ENCODE data around the gene GZMM.

The GZMM gene

DNA sequence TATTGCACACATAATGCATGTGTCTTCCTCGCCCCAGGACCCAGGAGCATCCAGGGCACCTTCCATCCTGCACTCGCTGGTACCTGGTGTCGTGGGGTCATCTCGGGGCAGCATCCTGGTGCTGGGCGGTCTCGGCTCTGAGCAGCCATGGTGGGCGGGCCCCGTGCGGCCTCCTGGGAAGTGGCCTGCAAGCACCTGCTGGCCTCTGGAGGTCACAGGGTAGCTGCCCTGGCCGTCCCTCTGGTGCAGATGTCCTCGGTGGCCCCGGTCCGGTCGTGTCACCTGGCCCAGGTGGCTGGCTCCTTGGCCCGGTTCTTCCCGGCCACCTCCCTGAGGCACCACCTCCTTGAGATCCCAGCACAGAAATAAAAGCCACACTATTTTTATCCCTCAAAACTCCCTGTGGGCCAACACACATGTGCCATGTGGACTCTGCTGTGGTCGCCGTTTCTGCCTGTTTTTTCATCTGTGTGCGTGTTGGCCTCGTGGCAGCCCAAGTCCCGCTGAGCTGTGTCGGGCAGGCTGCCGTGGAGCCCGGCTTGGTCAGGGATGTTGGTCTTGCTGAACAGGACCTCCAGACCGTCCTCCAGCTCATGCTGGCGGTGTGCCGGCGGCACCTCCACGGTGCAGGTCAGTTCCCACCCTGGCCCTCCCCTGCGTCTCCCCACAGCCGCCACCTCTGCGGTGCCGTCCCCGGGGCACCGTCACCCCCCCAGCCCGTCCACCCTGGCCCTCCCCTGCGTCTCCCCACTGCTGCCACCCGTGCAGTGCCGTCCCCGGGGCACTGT, 5.0 kb upstream of the GZMM start:
- TF ChIP-seq, protein P1, sequence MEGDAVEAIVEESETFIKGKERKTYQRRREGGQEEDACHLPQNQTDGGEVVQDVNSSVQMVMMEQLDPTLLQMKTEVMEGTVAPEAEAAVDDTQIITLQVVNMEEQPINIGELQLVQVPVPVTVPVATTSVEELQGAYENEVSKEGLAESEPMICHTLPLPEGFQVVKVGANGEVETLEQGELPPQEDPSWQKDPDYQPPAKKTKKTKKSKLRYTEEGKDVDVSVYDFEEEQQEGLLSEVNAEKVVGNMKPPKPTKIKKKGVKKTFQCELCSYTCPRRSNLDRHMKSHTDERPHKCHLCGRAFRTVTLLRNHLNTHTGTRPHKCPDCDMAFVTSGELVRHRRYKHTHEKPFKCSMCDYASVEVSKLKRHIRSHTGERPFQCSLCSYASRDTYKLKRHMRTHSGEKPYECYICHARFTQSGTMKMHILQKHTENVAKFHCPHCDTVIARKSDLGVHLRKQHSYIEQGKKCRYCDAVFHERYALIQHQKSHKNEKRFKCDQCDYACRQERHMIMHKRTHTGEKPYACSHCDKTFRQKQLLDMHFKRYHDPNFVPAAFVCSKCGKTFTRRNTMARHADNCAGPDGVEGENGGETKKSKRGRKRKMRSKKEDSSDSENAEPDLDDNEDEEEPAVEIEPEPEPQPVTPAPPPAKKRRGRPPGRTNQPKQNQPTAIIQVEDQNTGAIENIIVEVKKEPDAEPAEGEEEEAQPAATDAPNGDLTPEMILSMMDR (IDR thresholded peaks at IDR 0.05; ENCODE audit: poor library complexity, severe bottlenecking), result no peak
- H3K9me3 ChIP-seq (ENCODE audit: severe bottlenecking), result no peaks in the 10 kb centered on the region
- peaks cover 11% of the 10 kb centered on the region for H3K36me3 ChIP-seq (ENCODE audit: low read depth)

DNA sequence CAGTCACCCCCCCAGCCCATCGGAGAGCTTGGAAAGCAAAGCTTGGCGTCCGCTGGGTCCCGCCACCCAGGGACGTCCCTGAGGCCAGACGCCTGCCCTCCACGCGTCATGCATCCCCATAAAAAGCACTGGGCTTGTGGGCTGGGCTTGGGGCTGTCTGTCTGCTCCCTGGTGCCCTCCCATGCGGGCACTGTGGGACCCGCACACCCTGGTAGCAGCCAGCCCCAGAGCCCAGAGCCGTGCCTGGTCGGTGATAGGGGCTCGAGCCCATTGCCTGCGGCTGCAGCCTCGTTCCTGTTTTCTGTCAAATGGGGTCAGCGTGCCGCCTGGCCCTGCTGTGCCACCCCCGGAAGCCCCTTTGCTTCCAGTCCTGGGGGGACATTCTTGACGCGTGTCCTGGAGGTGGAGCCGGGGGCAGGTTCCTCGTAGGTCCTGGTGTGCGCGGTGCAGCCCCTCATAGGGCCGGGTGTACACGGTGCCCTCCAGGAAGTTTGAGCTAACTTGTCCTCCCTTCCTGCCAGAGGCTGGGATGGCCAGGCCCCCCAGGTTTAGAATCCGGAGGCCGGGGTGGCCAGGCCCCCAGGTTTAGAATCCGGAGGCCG, 4.3 kb upstream of the GZMM start:
- H3K27me3 ChIP-seq (ENCODE audit: insufficient read depth, poor library complexity, severe bottlenecking), result no peaks in the 10 kb centered on the region
- H3K4me1 ChIP-seq (ENCODE audit: insufficient read depth, poor library complexity, severe bottlenecking), result no peaks in the 10 kb centered on the region
- DNase-seq (ENCODE audit: low spot score) (no peak), ATAC-seq (ENCODE audit: low read depth) (no peak)
- H3K27ac ChIP-seq (ENCODE audit: poor library complexity, severe bottlenecking), result no peak overlapping the region
- no peaks in the 10 kb centered on the region for H3K9me3 ChIP-seq (ENCODE audit: severe bottlenecking)
- H3K4me3 ChIP-seq (ENCODE audit: severe bottlenecking), result no peak overlapping the region
- peaks cover 11% of the 10 kb centered on the region for H3K36me3 ChIP-seq (ENCODE audit: low read depth)
- TF ChIP-seq, protein P1 (IDR thresholded peaks at IDR 0.05; ENCODE audit: poor library complexity, severe bottlenecking), result no peak

More for the DNA sequence above, 5.0 kb upstream of the GZMM start:
- Histone ChIP-seq H3K4me3 (ENCODE audit: severe bottlenecking) (no peak overlapping the region), H3K27ac (ENCODE audit: poor library complexity, severe bottlenecking) (no peak overlapping the region), H3K27me3 (ENCODE audit: insufficient read depth, poor library complexity, severe bottlenecking) (no peaks in the 10 kb centered on the region), H3K4me1 (ENCODE audit: insufficient read depth, poor library complexity, severe bottlenecking) (no peaks in the 10 kb centered on the region)
- no peak for DNase-seq (ENCODE audit: low spot score)
- no peak for ATAC-seq (ENCODE audit: low read depth)

DNA sequence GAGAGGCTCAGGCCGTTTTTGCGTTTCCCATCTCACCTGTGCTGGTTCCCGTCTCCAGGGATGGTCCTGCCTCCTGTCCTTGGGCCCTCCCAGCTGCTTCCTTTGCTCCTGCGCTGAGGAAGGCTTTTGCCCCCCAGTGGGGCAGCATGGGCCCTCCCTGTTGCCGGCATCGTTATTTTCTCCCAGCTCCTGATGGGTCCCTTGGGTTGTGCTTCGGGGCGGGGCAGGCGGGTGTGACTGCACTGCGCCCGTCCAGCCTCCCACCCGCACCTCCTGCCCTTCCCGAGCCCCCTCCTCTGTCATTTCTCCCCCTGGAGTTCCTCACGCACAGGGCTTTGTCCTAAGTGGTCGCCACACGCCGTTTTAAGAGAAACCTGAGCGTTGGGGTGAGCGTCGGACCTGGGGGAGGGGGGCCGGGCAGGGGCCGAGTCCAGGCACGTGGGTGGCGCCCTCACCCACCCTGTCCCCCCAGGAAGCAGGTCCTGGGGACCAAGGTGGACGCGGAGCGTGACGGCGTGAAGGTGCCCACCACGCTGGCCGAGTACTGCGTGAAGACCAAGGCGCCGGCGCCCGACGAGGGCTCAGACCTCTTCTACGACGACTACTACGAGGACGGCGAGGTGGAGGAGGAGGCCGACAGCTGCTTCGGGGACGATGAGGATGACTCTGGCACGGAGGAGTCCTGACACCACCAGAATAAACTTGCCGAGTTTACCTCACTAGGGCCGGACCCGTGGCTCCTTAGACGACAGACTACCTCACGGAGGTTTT, 2.8 kb upstream of the GZMM start:
- no peak overlapping the region for H3K4me3 ChIP-seq (ENCODE audit: severe bottlenecking)
- no peaks in the 10 kb centered on the region for H3K4me1 ChIP-seq (ENCODE audit: insufficient read depth, poor library complexity, severe bottlenecking)
- DNase-seq (ENCODE audit: low spot score), result no peak
- H3K9me3 ChIP-seq (ENCODE audit: severe bottlenecking), result no peaks in the 10 kb centered on the region
- H3K36me3 ChIP-seq (ENCODE audit: low read depth), result peaks cover 10% of the 10 kb centered on the region
- no peaks in the 10 kb centered on the region for H3K27me3 ChIP-seq (ENCODE audit: insufficient read depth, poor library complexity, severe bottlenecking)
- no peak for ATAC-seq (ENCODE audit: low read depth)
- H3K27ac ChIP-seq (ENCODE audit: poor library complexity, severe bottlenecking), result no peak overlapping the region
- TF ChIP-seq, protein P1 (IDR thresholded peaks at IDR 0.05; ENCODE audit: poor library complexity, severe bottlenecking), result no peak

DNA sequence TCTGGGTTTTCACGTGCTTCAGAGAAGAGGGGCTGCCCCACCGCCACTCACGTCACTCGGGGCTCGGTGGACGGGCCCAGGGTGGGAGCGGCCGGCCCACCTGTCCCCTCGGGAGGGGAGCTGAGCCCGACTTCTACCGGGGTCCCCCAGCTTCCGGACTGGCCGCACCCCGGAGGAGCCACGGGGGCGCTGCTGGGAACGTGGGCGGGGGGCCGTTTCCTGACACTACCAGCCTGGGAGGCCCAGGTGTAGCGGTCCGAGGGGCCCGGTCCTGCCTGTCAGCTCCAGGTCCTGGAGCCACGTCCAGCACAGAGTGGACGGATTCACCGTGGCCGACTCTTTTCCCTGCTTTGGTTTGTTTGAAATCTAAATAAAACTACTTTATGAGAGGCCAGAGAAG, 2.2 kb upstream of the GZMM start:
- H3K36me3 ChIP-seq (ENCODE audit: low read depth), result peaks cover 4% of the 10 kb centered on the region
- H3K4me3 ChIP-seq (ENCODE audit: severe bottlenecking), result no peak overlapping the region
- DNase-seq (ENCODE audit: low spot score), result no peak
- no peak for ATAC-seq (ENCODE audit: low read depth)
- no peak overlapping the region for H3K27ac ChIP-seq (ENCODE audit: poor library complexity, severe bottlenecking)
- H3K9me3 ChIP-seq (ENCODE audit: severe bottlenecking), result no peaks in the 10 kb centered on the region
- H3K27me3 ChIP-seq (ENCODE audit: insufficient read depth, poor library complexity, severe bottlenecking), result no peaks in the 10 kb centered on the region
- TF ChIP-seq, protein P1 (IDR thresholded peaks at IDR 0.05; ENCODE audit: poor library complexity, severe bottlenecking), result no peak
- no peaks in the 10 kb centered on the region for H3K4me1 ChIP-seq (ENCODE audit: insufficient read depth, poor library complexity, severe bottlenecking)
